Endothelial cell of umbilical vein (primary cell): Measurements from ENCODE around the gene PILRA. TPM values are rescaled to one million over a fixed set of nuclear protein-coding genes. Genes with fewer than 3 reads are reported as not detected.
"Not testable (repeated sequence)": the region's sequence is repeated elsewhere in the genome, so short reads cannot be mapped to it uniquely, and the experiment has no call there.

Experiments
- BruUV-seq: library from RNA; stranded (reverse); fragments of 400-500 nt; replicated peaks from 2 replicates; lab custom pipeline; 2021; lab: Mats Ljungman, UMichigan
- CTCF ChIA-PET: fragments of 300-600, 350-600 bp; sonication (Branson Sonifier 250); formaldehyde crosslinking; loops from one replicate; lab custom pipeline; 2021; ENCODE audit warnings: antibody characterized with exemption, inconsistent platforms; lab: Charles Lee
- POLR2A ChIA-PET: fragments of 300-600, 350-600 bp; sonication (Branson Sonifier 250); formaldehyde crosslinking; loops from one replicate; lab custom pipeline; 2021; ENCODE audit warnings: antibody characterized with exemption, inconsistent platforms; lab: Charles Lee
- DNase-seq: peaks from one replicate; pipeline ENCODE4 v3.0.0-alpha.2; 2011; ENCODE audit warnings: low read depth, low spot score
- FAIRE-seq: peaks from 2 replicates; lab custom pipeline; 2011; peaks lifted over from hg19 to GRCh38; lab: Jason Lieb, UNC
- H2AFZ ChIP-seq: 2 replicates; pipeline ENCODE4 v1.6.0; 2012; ENCODE audit warnings: low read depth, low read length, control low read depth, inconsistent platforms
- H3K27ac ChIP-seq: 2 replicates; pipeline ENCODE4 v1.5.1; 2011; ENCODE audit warnings: low read depth, mild to moderate bottlenecking, control low read depth, low read length, moderate library complexity; ENCODE audit not compliant: insufficient read depth
- H3K27me3 ChIP-seq, 2 experiments: 2 replicates each; pipeline versions ENCODE4 v1.6.0 to v1.6.1; 2011; ENCODE audit warnings: low read length in 2 of 2, mixed read lengths in 1 of 2; ENCODE audit not compliant: control insufficient read depth in 2 of 2, insufficient read depth in 2 of 2
- H3K36me3 ChIP-seq, 2 experiments: 2 replicates in 1 of 2; 3 replicates in 1 of 2; pipeline ENCODE4 v1.5.1; 2011; ENCODE audit warnings: low read length in 2 of 2, mild to moderate bottlenecking in 1 of 2, moderate library complexity in 1 of 2; ENCODE audit not compliant: control insufficient read depth in 2 of 2, insufficient read depth in 2 of 2; ENCODE audit errors: extremely low read depth in 1 of 2
- H3K4me1 ChIP-seq: 3 replicates; pipeline ENCODE4 v1.5.1; 2011; ENCODE audit warnings: mild to moderate bottlenecking, low read length; ENCODE audit not compliant: control insufficient read depth, insufficient read depth; ENCODE audit errors: extremely low read depth
- H3K4me2 ChIP-seq: 2 replicates; pipeline ENCODE4 v1.6.1; 2011; ENCODE audit warnings: low read length, control low read depth, mixed read lengths; ENCODE audit not compliant: insufficient read depth
- H3K4me3 ChIP-seq, 3 experiments: fragments of 200-600 bp in 1 of 3; sonication (generic), shearing (Covaris generic) in 1 of 3; replicated peaks in 1 of 3; 2 replicates each; pipeline ENCODE4 v1.5.1; 2011 to 2016; ENCODE audit warnings: control low read depth in 3 of 3, low read length in 3 of 3, mild to moderate bottlenecking in 2 of 3, inconsistent platforms in 1 of 3, low read depth in 1 of 3, moderate library complexity in 1 of 3; ENCODE audit not compliant: insufficient read depth in 1 of 3
- H3K79me2 ChIP-seq: 2 replicates; pipeline ENCODE4 v1.6.0; 2012; ENCODE audit warnings: low read length, inconsistent platforms; ENCODE audit not compliant: control insufficient read depth, insufficient read depth
- H3K9ac ChIP-seq: replicated peaks from 2 replicates; pipeline ENCODE3; 2011; ENCODE audit warnings: low read length, control low read depth; ENCODE audit not compliant: insufficient read depth; ENCODE audit errors: extremely low read depth
- H3K9me1 ChIP-seq: replicated peaks from 3 replicates; pipeline ENCODE4 v1.6.0; 2011; ENCODE audit warnings: mild to moderate bottlenecking, low read length; ENCODE audit not compliant: control insufficient read depth, insufficient read depth; ENCODE audit errors: extremely low read depth
- H3K9me3 ChIP-seq: replicated peaks from 2 replicates; pipeline ENCODE4 v1.5.1; 2012; ENCODE audit warnings: low read length, inconsistent platforms; ENCODE audit not compliant: control insufficient read depth, insufficient read depth
- H4K20me1 ChIP-seq: replicated peaks from 2 replicates; pipeline ENCODE3; 2011; ENCODE audit warnings: mild to moderate bottlenecking, low read length; ENCODE audit not compliant: control insufficient read depth, insufficient read depth; ENCODE audit errors: extremely low read depth
- EZH2 ChIP-seq: IDR thresholded peaks from 2 replicates; pipeline ENCODE4 v1.6.1; 2012; ENCODE audit warnings: borderline replicate concordance, low read depth, mild to moderate bottlenecking, moderate library complexity, low read length, inconsistent platforms; ENCODE audit not compliant: severe bottlenecking
- FOS ChIP-seq: IDR thresholded peaks from 2 replicates; pipeline ENCODE4 v1.6.1; 2011; ENCODE audit warnings: mild to moderate bottlenecking, low read length, moderate library complexity, borderline replicate concordance; ENCODE audit not compliant: insufficient read depth
- GATA2 ChIP-seq: IDR thresholded peaks from 2 replicates; pipeline ENCODE4 v1.7.0; 2011; ENCODE audit warnings: low read depth, mild to moderate bottlenecking, moderate library complexity, mixed read lengths, low read length; ENCODE audit not compliant: insufficient read length, insufficient read depth
- JUN ChIP-seq: IDR thresholded peaks from 2 replicates; pipeline ENCODE4 v1.6.1; 2011; ENCODE audit warnings: borderline replicate concordance, low read depth; ENCODE audit not compliant: insufficient read length, insufficient read depth
- MYC ChIP-seq: IDR thresholded peaks from one replicate; pipeline ENCODE4 v1.6.1; 2011; ENCODE audit warnings: mild to moderate bottlenecking, low read depth, low read length
- POLR2A ChIP-seq: IDR thresholded peaks from 2 replicates; pipeline ENCODE4 v1.6.1; 2012; ENCODE audit warnings: low read depth, mild to moderate bottlenecking, control low read depth, low read length
- POLR2AphosphoS5 ChIP-seq: IDR thresholded peaks from 2 replicates; pipeline ENCODE4 v1.6.1; 2012; ENCODE audit warnings: low read depth, mild to moderate bottlenecking, control low read depth, low read length, moderate library complexity; ENCODE audit not compliant: insufficient read depth
- dilution Hi-C: fragments of 300-500 bp; cut with MboI; formaldehyde crosslinking; loops from one replicate; pipeline ENCODE4 v1.15.0; 2019; ENCODE audit warnings: low sequenced_read_pairs; ENCODE audit not compliant: extremely low pct_ligation_motif_present
- intact Hi-C: fragments of 100-400 bp; cut with micrococcal nuclease; formaldehyde crosslinking; loops from one replicate; pipeline ENCODE4 v1.10.0; 2022
- polyA plus RNA-seq, 4 experiments: library from polyadenylated mRNA; depleted of rRNA in 3 of 4; stranded (reverse) in 3 of 4; unstranded in 1 of 4; fragments of >200 nt; gene quantifications; 2 replicates each; pipeline versions ENCODE4 v1.2.1 to v1.2.3, GENCODE V29; 2011 to 2012; ENCODE audit warnings: missing spikeins in 1 of 4
- total RNA-seq: library from RNA; stranded (reverse); gene quantifications from 2 replicates; pipeline ENCODE4 v1.2.3, GENCODE V29; 2021
- TF ChIP-seq, protein P1 (sequence below), 2 donors: IDR thresholded peaks; 1 replicate in 1 of 2; 2 replicates in 1 of 2; pipeline ENCODE4 v1.5.1; 2011; ENCODE audit warnings: low read length in 2 of 2, mild to moderate bottlenecking in 2 of 2, moderate library complexity in 2 of 2, control low read depth in 1 of 2, inconsistent platforms in 1 of 2, low read depth in 1 of 2; ENCODE audit not compliant: insufficient read depth in 1 of 2; ENCODE audit errors: extremely low read depth in 1 of 2
- TF ChIP-seq, protein P2 (sequence below): IDR thresholded peaks from 2 replicates; pipeline ENCODE4 v1.6.1; 2011; ENCODE audit not compliant: insufficient read depth, insufficient read length

The PILRA gene
- total and polyA plus RNA-seq, 2 donors (not counting 3 experiments of a cell fraction or from before 2014, with no cell fraction given): 0.61 to 1.3 TPM

DNA sequence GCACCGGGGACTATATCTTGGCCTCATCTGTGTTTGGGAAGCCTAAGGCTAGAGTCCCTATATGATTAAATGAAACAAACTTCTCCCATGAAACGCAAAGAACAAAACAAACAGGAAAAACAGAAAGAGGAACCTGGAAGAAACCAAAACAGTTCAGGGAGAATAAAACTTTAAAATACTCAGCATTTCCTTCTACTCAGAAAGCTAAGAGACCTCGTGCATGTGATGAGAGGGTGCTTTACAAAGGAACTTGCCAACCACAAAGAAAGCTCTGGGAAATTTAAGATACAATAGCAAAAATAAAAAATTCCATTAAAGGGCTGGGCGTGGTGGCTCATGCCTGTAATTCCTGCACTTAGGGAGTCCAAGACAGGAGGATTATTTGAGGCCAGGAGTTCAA lies 6.9 kb downstream of the PILRA start:
- intact Hi-C loops (no loop called here), dilution Hi-C loops (no loop called here)
- TF ChIP-seq EZH2: no peak
- no peak for TF ChIP-seq POLR2AphosphoS5
- TF ChIP-seq POLR2A: no peak
- no peak for TF ChIP-seq GATA2
- TF ChIP-seq, protein P1, sequence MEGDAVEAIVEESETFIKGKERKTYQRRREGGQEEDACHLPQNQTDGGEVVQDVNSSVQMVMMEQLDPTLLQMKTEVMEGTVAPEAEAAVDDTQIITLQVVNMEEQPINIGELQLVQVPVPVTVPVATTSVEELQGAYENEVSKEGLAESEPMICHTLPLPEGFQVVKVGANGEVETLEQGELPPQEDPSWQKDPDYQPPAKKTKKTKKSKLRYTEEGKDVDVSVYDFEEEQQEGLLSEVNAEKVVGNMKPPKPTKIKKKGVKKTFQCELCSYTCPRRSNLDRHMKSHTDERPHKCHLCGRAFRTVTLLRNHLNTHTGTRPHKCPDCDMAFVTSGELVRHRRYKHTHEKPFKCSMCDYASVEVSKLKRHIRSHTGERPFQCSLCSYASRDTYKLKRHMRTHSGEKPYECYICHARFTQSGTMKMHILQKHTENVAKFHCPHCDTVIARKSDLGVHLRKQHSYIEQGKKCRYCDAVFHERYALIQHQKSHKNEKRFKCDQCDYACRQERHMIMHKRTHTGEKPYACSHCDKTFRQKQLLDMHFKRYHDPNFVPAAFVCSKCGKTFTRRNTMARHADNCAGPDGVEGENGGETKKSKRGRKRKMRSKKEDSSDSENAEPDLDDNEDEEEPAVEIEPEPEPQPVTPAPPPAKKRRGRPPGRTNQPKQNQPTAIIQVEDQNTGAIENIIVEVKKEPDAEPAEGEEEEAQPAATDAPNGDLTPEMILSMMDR (IDR thresholded peaks at IDR 0.05; ENCODE audit: extremely low read depth in 1 of 2, insufficient read depth in 1 of 2, low read depth in 1 of 2, low read length in 2 of 2): no peak
- TF ChIP-seq JUN: no peak
- TF ChIP-seq FOS: no peak
- no peak for TF ChIP-seq MYC
- TF ChIP-seq, protein P2, sequence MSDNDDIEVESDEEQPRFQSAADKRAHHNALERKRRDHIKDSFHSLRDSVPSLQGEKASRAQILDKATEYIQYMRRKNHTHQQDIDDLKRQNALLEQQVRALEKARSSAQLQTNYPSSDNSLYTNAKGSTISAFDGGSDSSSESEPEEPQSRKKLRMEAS: no peak

DNA sequence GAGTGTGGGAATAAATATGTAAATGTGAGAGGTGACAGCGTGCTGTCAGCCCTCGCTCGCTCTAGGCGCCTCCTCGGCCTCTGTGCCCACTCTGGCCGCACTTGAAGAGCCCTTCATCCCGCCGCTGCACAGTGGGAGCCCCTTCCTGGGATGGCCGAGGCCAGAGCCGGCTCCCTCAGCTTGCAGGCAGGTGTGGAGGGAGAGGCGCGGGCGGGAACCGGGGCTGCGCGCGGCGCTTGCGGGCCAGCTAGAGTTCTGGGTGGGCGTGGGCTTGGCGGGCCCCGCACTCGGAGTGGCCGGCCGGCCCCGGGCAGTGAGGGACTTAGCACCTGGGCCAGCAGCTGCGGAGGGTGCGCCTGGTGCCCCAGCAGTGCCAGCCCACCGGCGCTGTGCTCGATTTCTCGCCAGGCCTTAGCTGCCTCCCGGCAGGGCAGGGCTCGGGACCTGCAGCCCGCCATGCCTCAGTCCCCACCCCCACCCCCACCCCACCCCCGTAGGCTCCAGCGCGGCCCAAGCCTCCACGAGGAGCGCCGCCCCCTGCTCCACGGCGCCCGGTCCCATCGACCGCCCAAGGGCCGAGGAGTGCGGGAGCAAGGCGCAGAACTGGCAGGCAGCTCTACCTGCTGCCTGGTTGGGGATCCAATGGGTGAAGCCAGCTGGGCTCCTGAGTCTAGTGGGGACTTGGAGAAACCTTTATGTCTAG lies 8.4 kb downstream of the PILRA start:
- intact Hi-C loops, H2AFZ ChIP-seq, H3K4me3 ChIP-seq, BruUV-seq, H3K9ac ChIP-seq, H3K4me1 ChIP-seq, H3K9me1 ChIP-seq, H3K4me2 ChIP-seq, H3K79me2 ChIP-seq, H3K27ac ChIP-seq, H4K20me1 ChIP-seq, DNase-seq, H3K27me3 ChIP-seq, H3K36me3 ChIP-seq, POLR2A ChIA-PET, dilution Hi-C loops, H3K9me3 ChIP-seq, FAIRE-seq: not testable (repeated sequence)
- CTCF ChIA-PET: interaction anchor here (1.4 to 2.9 kb wide), 2 partner anchors 26 to 191 kb away, joined by 3 to 12 read pairs; no protein-coding TSS in a partner anchor

More for the DNA sequence above, 6.9 kb downstream of the PILRA start:
- DNase-seq (no peak), FAIRE-seq (no peak)
- no peak overlapping the region for H2AFZ ChIP-seq
- no peaks in the 10 kb centered on the region for H4K20me1 ChIP-seq
- H3K27ac ChIP-seq: no peak overlapping the region
- H3K9me3 ChIP-seq: no peaks in the 10 kb centered on the region
- no peaks in the 10 kb centered on the region for H3K36me3 ChIP-seq
- H3K4me3 ChIP-seq: no peak overlapping the region
- H3K79me2 ChIP-seq: no peaks in the 10 kb centered on the region
- CTCF ChIA-PET: interaction anchor here (0.6 kb wide), 1 partner anchor 272 kb away, joined by 3 read pairs; no protein-coding TSS in a partner anchor
- POLR2A ChIA-PET: no interaction called here
- no TSS peak for BruUV-seq
- H3K9ac ChIP-seq: no peak overlapping the region
- no peak overlapping the region for H3K4me2 ChIP-seq
- H3K27me3 ChIP-seq: peaks cover 0 to 1% of the 10 kb centered on the region in 2 experiments
- H3K4me1 ChIP-seq: peaks cover 6% of the 10 kb centered on the region
- no peaks in the 10 kb centered on the region for H3K9me1 ChIP-seq
